Measurements from ENCODE around the gene CCL2. TPM values are rescaled to one million over a fixed set of nuclear protein-coding genes. Genes with fewer than 3 reads are reported as not detected.

Gene CCL2
- total RNA-seq, 1 donor from 2014 or later = not detected

DNA sequence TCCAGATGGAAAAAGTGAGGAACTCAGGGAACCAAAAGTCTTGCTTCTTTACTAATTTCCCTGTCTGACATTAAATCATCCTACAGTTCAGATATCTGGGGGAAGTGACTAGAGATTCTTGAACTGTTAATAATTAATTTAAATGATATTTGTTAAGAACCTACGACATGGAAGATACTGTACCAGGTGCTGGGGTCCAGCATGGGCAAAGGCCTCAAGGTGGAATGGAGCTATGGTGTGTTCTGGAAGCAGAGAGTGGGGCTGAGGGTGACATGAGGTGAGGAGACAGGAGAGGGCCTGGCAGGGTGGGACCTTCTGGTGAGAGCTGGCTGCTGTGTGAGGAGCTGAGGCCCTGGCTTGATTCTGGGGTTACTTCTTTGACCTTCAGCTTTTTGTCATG lies 6.0 kb upstream of the CCL2 start:
- Mint-ChIP-seq H3K4me3 (ENCODE audit: unreplicated experiment) (no peak overlapping the region), H3K27ac (ENCODE audit: unreplicated experiment) (no peak overlapping the region), H3K4me1 (ENCODE audit: low read depth, unreplicated experiment) (no peaks in the 10 kb centered on the region), H3K36me3 (ENCODE audit: unreplicated experiment) (no peaks in the 10 kb centered on the region), H3K9me3 (ENCODE audit: unreplicated experiment) (no peaks in the 10 kb centered on the region), H3K27me3 (ENCODE audit: unreplicated experiment) (no peaks in the 10 kb centered on the region)
- DNase-seq = no peak
- TF ChIP-seq, protein P1, sequence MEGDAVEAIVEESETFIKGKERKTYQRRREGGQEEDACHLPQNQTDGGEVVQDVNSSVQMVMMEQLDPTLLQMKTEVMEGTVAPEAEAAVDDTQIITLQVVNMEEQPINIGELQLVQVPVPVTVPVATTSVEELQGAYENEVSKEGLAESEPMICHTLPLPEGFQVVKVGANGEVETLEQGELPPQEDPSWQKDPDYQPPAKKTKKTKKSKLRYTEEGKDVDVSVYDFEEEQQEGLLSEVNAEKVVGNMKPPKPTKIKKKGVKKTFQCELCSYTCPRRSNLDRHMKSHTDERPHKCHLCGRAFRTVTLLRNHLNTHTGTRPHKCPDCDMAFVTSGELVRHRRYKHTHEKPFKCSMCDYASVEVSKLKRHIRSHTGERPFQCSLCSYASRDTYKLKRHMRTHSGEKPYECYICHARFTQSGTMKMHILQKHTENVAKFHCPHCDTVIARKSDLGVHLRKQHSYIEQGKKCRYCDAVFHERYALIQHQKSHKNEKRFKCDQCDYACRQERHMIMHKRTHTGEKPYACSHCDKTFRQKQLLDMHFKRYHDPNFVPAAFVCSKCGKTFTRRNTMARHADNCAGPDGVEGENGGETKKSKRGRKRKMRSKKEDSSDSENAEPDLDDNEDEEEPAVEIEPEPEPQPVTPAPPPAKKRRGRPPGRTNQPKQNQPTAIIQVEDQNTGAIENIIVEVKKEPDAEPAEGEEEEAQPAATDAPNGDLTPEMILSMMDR (IDR thresholded peaks at IDR 0.05; ENCODE audit: partially characterized antibody, unreplicated experiment) = no peak

DNA sequence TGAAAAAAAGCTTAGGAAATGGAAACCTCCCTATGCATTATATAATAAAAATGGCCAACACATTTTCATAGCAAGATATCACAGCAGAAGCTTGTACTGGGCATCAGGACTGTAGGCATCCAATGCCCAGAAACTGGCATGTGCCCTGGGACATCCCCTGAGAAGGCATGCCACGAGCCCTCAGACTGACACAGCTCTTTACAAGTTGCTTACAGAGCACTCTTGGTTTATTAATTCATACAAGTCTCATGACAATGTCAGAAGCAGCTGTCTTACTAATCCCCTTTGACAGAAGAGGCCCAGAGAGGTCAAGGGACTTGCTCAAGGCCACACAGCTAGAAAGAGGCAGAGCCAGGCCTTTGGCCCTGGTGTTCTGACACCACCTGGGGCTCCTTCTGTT lies 5.6 kb upstream of the CCL2 start:
- Mint-ChIP-seq H3K36me3 (ENCODE audit: unreplicated experiment) (no peaks in the 10 kb centered on the region), H3K27ac (ENCODE audit: unreplicated experiment) (no peak overlapping the region), H3K4me3 (ENCODE audit: unreplicated experiment) (no peak overlapping the region), H3K9me3 (ENCODE audit: unreplicated experiment) (no peaks in the 10 kb centered on the region), H3K4me1 (ENCODE audit: low read depth, unreplicated experiment) (no peaks in the 10 kb centered on the region), H3K27me3 (ENCODE audit: unreplicated experiment) (no peaks in the 10 kb centered on the region)
- no peak for DNase-seq
- TF ChIP-seq, protein P1 (IDR thresholded peaks at IDR 0.05; ENCODE audit: partially characterized antibody, unreplicated experiment) = no peak

DNA sequence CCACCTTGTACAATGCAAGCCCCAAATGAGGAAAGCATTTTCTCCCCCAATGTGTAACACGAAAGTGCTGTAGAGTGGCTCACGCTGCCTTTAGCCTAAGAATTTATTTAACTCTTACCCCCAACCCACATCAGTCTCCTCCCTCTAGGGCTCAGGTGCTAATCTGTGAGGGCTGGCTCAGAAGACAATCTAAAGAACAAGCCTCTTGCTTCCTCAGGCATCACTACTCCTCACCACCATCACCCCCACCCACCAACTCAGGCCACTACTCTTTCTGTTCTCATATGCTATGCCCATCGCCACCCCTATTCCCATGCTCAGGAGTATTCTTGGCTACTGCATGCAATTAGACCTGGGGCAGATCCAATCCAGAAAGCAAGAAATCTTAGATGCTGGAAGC lies 3.9 kb upstream of the CCL2 start:
- TF ChIP-seq, protein P1 (IDR thresholded peaks at IDR 0.05; ENCODE audit: partially characterized antibody, unreplicated experiment) = no peak
- H3K4me3 Mint-ChIP-seq (ENCODE audit: unreplicated experiment) = no peak overlapping the region
- no peak for DNase-seq
- no peaks in the 10 kb centered on the region for H3K9me3 Mint-ChIP-seq (ENCODE audit: unreplicated experiment)
- H3K36me3 Mint-ChIP-seq (ENCODE audit: unreplicated experiment) = no peaks in the 10 kb centered on the region
- H3K4me1 Mint-ChIP-seq (ENCODE audit: low read depth, unreplicated experiment) = peaks cover 7% of the 10 kb centered on the region
- no peak overlapping the region for H3K27ac Mint-ChIP-seq (ENCODE audit: unreplicated experiment)
- no peaks in the 10 kb centered on the region for H3K27me3 Mint-ChIP-seq (ENCODE audit: unreplicated experiment)

DNA sequence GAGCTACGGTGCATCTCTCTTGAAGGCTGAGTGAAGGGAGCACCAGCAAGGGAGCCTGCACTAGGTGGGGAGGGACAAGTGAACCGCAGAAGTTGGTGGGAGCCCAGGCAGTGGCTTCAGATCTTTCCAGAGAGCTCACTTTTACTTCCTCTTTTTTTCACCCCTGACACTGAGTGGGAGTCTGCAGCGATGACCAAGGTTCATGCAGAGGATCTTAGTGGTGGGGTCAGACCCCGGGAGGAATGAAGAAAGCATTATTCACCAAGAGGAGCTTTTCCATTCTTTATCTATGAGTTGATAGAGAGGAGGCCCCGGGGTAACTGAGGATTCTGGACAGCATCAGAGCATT lies 3.0 kb upstream of the CCL2 start:
- Mint-ChIP-seq H3K4me3 (ENCODE audit: unreplicated experiment) (no peak overlapping the region), H3K36me3 (ENCODE audit: unreplicated experiment) (no peaks in the 10 kb centered on the region), H3K27me3 (ENCODE audit: unreplicated experiment) (peaks cover 2% of the 10 kb centered on the region), H3K27ac (ENCODE audit: unreplicated experiment) (no peak overlapping the region), H3K9me3 (ENCODE audit: unreplicated experiment) (no peaks in the 10 kb centered on the region), H3K4me1 (ENCODE audit: low read depth, unreplicated experiment) (peaks cover 7% of the 10 kb centered on the region)
- no peak for DNase-seq
- TF ChIP-seq, protein P1 (IDR thresholded peaks at IDR 0.05; ENCODE audit: partially characterized antibody, unreplicated experiment) = no peak

DNA sequence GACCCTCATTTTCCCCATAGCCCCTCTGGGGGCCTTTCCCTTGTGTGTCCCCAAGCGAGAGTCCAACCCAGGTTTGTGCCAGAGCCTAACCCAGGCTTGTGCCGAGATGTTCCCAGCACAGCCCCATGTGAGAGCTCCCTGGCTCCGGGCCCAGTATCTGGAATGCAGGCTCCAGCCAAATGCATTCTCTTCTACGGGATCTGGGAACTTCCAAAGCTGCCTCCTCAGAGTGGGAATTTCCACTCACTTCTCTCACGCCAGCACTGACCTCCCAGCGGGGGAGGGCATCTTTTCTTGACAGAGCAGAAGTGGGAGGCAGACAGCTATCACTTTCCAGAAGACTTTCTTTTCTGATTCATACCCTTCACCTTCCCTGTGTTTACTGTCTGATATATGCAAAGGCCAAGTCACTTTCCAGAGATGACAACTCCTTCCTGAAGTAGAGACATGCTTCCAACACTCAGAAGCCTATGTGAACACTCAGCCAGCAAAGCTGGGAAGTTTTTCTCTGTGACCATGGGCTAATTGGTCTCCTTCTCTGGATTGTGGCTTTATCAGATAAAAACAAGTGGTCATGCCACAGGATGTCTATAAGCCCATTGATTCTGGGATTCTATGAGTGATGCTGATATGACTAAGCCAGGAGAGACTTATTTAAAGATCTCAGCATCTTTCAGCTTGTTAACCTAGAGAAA lies 2.5 kb upstream of the CCL2 start:
- no peak for DNase-seq
- Mint-ChIP-seq H3K4me1 (ENCODE audit: low read depth, unreplicated experiment) (peaks cover 7% of the 10 kb centered on the region), H3K4me3 (ENCODE audit: unreplicated experiment) (no peak overlapping the region), H3K9me3 (ENCODE audit: unreplicated experiment) (no peaks in the 10 kb centered on the region), H3K36me3 (ENCODE audit: unreplicated experiment) (no peaks in the 10 kb centered on the region), H3K27ac (ENCODE audit: unreplicated experiment) (no peak overlapping the region), H3K27me3 (ENCODE audit: unreplicated experiment) (peaks cover 2% of the 10 kb centered on the region)
- TF ChIP-seq, protein P1 (IDR thresholded peaks at IDR 0.05; ENCODE audit: partially characterized antibody, unreplicated experiment) = no peak
